MM.1S (cell line): ENCODE data around the gene MEGF10.
A peak's percentile ranks its signal among the peaks of the same experiment; 100 is the strongest.

Experiments used
- DNase-seq: peaks from one replicate; pipeline ENCODE4 v3.0.0-alpha.2; 2015
- H2AFZ ChIP-seq: fragments of 300-600 bp; sonication (generic); 2 replicates; pipeline ENCODE4 v1.6.0; 2016; ENCODE audit warnings: antibody characterized with exemption, low read length
- H3F3A ChIP-seq: fragments of 300-600 bp; sonication (generic); 2 replicates; pipeline ENCODE4 v1.6.1; 2016; ENCODE audit warnings: mild to moderate bottlenecking, antibody characterized with exemption, low read length, moderate library complexity, mixed read lengths; ENCODE audit not compliant: insufficient read depth
- H3K27ac ChIP-seq: fragments of 300-600 bp; sonication (generic); 2 replicates; pipeline ENCODE4 v1.5.1; 2016; ENCODE audit warnings: mild to moderate bottlenecking, low read length
- H3K27me3 ChIP-seq: fragments of 300-600 bp; sonication (generic); replicated peaks from 2 replicates; pipeline ENCODE4 v1.6.0; 2016; ENCODE audit warnings: low read length; ENCODE audit not compliant: insufficient read depth
- H3K36me3 ChIP-seq: fragments of 300-600 bp; sonication (generic); replicated peaks from 2 replicates; pipeline ENCODE4 v1.6.1; 2016; ENCODE audit warnings: mild to moderate bottlenecking, low read length, mixed read lengths; ENCODE audit not compliant: insufficient read depth
- H3K4me1 ChIP-seq: fragments of 300-600 bp; sonication (generic); 2 replicates; pipeline ENCODE4 v1.6.1; 2016; ENCODE audit warnings: low read length, mixed read lengths
- H3K4me2 ChIP-seq: fragments of 300-600 bp; sonication (generic); 2 replicates; pipeline ENCODE4 v1.6.0; 2016; ENCODE audit warnings: low read depth, low read length
- H3K4me3 ChIP-seq: fragments of 300-600 bp; sonication (generic); 2 replicates; pipeline ENCODE4 v1.5.1; 2016; ENCODE audit warnings: low read length, mixed read lengths
- H3K79me2 ChIP-seq: fragments of 300-600 bp; sonication (generic); 2 replicates; pipeline ENCODE4 v1.6.1; 2016; ENCODE audit warnings: mixed run types, low read length, mixed read lengths
- H3K9ac ChIP-seq: fragments of 300-600 bp; sonication (generic); 2 replicates; pipeline ENCODE4 v1.6.1; 2016; ENCODE audit warnings: low read length, mixed read lengths
- H3K9me2 ChIP-seq: fragments of 300-600 bp; sonication (generic); replicated peaks from 2 replicates; pipeline ENCODE4 v1.6.1; 2016; ENCODE audit warnings: mild to moderate bottlenecking, low read length, mixed read lengths; ENCODE audit not compliant: insufficient read depth
- H3K9me3 ChIP-seq: fragments of 300-600 bp; sonication (generic); replicated peaks from 2 replicates; pipeline ENCODE4 v1.6.1; 2016; ENCODE audit warnings: mild to moderate bottlenecking, low read length, mixed read lengths; ENCODE audit not compliant: insufficient read depth
- H4K20me1 ChIP-seq: fragments of 300-600 bp; sonication (generic); 2 replicates; pipeline ENCODE4 v1.6.1; 2016; ENCODE audit warnings: mild to moderate bottlenecking, low read length, moderate library complexity, mixed read lengths; ENCODE audit not compliant: insufficient read depth
- CTCF ChIP-seq: fragments of 300-600 bp; sonication (generic); IDR thresholded peaks from 2 replicates; pipeline ENCODE4 v1.5.1; 2016; ENCODE audit warnings: antibody characterized with exemption, low read length, mixed read lengths
- EZH2 ChIP-seq: fragments of 300-600 bp; sonication (generic); optimal IDR thresholded peaks from 2 replicates; pipeline ENCODE3; 2017; ENCODE audit warnings: low read depth, mild to moderate bottlenecking, antibody characterized with exemption, low read length, mixed read lengths
- EZH2phosphoT487 ChIP-seq: fragments of 300-600 bp; sonication (generic); IDR thresholded peaks from 2 replicates; pipeline ENCODE4 v1.6.1; 2018; ENCODE audit warnings: antibody characterized with exemption, low read length

MEGF10 gene

DNA sequence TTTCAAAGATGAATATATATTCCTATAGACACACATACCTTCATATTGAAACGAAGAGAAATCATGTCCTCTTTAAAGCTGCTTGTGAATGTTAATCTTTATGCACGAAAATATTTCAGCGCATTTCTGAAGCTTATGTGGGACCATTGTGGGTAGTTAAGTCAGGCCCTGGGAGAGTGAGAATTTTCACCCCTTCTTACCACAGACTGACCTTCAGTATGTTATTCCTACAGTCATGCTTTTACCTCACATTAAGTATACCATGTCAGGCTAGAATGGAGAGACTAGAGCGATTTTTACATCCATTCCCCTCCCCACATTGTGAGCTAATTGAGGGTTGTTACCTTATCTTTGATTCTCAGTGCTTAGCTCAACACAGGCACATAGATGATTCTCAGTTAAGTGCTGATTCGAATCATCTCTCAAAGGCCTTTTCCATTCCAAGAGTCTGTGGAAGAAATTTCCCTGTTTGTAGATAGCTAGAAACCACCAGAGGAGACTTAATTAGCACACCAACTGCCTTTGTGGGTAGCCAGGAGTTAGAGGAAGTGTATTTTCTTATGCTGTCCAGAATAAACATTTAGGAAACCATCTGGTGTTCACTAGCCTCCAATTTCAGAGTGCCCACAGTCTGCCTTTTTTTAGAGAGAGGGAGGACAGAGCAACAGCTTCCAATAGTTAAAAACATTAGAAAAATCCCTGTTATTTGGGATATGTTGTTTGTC lies 110.5 kb downstream of the MEGF10 start:
- Histone ChIP-seq H3K36me3 (no peaks in the 10 kb centered on the region), H3F3A (no peaks in the 10 kb centered on the region), H3K27me3 (no peaks in the 10 kb centered on the region), H3K9ac (no peak overlapping the region), H3K9me3 (no peaks in the 10 kb centered on the region), H3K4me3 (no peak overlapping the region), H2AFZ (no peak overlapping the region), H4K20me1 (no peaks in the 10 kb centered on the region), H3K4me1 (peaks cover 20% of the 10 kb centered on the region), H3K9me2 (no peaks in the 10 kb centered on the region), H3K79me2 (no peaks in the 10 kb centered on the region), H3K27ac (no peak overlapping the region), H3K4me2 (peak overlapping the region; percentile 1; the same call in 1 of the 2 replicates)
- DNase-seq, result no peak
- TF ChIP-seq CTCF (no peak), EZH2phosphoT487 (no peak), EZH2 (no peak)

DNA sequence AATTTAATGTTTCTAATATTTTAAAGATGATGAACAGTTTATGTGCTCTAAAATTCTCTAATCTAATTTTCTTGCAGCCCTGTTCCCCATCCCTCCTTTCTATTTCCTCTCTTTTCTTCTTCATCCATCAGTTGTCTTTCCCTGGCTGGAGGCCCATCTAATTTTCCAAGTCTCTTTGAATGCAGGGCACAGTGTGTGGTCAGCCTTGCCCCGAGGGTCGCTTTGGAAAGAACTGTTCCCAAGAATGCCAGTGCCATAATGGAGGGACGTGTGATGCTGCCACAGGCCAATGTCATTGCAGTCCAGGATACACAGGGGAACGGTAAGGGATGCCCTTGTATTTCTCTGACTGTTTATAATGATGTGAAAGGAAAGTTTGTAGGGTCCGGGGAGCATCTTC lies 111.8 kb downstream of the MEGF10 start:
- Histone ChIP-seq H3F3A (no peaks in the 10 kb centered on the region), H3K9me3 (no peaks in the 10 kb centered on the region), H3K4me2 (no peak overlapping the region), H3K4me3 (no peak overlapping the region), H2AFZ (no peak overlapping the region), H4K20me1 (no peaks in the 10 kb centered on the region), H3K27me3 (no peaks in the 10 kb centered on the region), H3K9ac (no peak overlapping the region), H3K79me2 (no peaks in the 10 kb centered on the region), H3K36me3 (no peaks in the 10 kb centered on the region), H3K27ac (no peak overlapping the region), H3K9me2 (no peaks in the 10 kb centered on the region), H3K4me1 (peaks cover 20% of the 10 kb centered on the region)
- no peak for DNase-seq
- TF ChIP-seq CTCF (no peak), EZH2 (no peak), EZH2phosphoT487 (no peak)

DNA sequence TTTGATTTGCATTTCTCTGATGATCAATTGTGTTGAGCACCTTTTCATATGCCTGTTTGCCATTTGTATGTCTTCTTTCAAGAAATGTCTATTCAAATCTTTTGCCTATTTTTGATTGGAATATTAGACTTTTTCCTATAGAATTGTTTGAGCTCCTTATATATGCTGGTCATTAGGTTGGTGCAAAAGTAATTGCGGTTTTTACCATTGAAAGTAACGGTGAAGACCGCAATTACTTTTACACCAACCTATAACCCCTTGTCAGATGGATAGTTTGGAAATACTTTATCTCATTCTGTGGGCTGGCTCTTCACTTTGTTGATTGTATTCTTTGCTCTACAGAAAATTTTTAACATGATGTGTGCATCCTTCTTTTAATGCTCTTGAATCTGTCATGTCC lies 113.6 kb downstream of the MEGF10 start:
- no peaks in the 10 kb centered on the region for H3K9me3 ChIP-seq
- DNase-seq, result no peak
- H3K27ac ChIP-seq, result no peak overlapping the region
- H3K9me2 ChIP-seq, result no peaks in the 10 kb centered on the region
- no peak overlapping the region for H3K4me2 ChIP-seq
- no peak overlapping the region for H3K4me3 ChIP-seq
- no peak overlapping the region for H3K9ac ChIP-seq
- no peaks in the 10 kb centered on the region for H3F3A ChIP-seq
- no peak for TF ChIP-seq EZH2phosphoT487
- TF ChIP-seq CTCF, result no peak
- no peak for TF ChIP-seq EZH2
- no peaks in the 10 kb centered on the region for H3K27me3 ChIP-seq
- no peak overlapping the region for H2AFZ ChIP-seq
- H3K4me1 ChIP-seq, result peaks cover 20% of the 10 kb centered on the region
- no peaks in the 10 kb centered on the region for H3K36me3 ChIP-seq
- H3K79me2 ChIP-seq, result no peaks in the 10 kb centered on the region
- no peaks in the 10 kb centered on the region for H4K20me1 ChIP-seq
